GM19438 (cell line): ENCODE data around the gene HOXA3.
A peak's percentile ranks its signal among the peaks of the same experiment; 100 is the strongest.

Experiments used
- ATAC-seq: cut with Tn5 transposase; IDR thresholded peaks from one replicate; pipeline ENCODE4 v1.9.1; 2021; ENCODE audit warnings: low read depth; ENCODE audit not compliant: unreplicated experiment

The HOXA3 gene

DNA sequence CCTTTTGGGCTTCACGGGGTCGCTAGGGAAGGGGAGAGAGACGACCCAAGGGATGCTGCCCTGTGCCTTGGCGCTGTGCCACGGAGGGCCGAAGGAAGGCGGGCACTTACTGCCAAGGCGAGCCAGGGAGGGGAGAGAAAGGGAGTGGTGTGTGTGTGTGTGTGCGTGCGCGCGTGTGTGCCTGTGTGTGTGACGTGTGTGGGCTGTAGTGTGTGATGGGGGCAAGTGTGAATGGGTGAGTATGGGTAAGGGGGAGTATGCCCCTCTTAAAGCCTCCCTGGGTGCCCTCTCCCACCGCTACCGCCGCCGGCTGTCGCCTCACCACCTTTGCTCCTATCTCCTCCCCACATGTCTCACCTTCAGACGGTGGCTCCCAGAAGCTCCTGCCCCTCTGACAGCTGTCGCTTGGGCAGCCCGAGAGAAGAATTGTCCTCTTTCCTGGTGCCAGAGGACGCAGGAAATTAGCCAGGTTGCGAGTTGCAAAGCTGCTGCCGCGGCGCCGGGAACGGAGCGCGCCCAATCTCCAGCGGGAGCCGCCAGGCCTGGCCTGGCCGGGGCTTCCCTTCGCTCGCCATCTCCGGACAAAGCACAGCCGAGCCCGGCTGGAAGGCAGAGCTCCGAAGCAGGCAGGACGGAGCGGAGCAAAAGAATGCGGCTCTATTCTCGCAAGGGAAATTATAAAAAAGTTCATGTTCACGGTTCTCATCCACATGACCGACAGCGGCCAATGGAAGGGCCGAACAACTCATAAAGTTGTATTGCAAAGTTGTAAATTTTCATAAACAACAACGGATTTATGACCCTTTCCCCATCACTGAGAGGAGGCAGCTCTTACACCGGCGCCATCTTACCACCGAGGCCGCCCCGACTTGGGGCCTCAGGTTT lies at the start of gene HOXA3:
HOXA3 (minus strand) TSS at position 653 of the 885 bp plus-strand sequence. CDS start 41,943 bp downstream, outside the sequence.
- ATAC-seq: no peak

- ATAC-seq: no peak
These were observed 49.2 kb upstream of the HOXA3 start for GRCh38 chr7:27201580-27202017.

DNA sequence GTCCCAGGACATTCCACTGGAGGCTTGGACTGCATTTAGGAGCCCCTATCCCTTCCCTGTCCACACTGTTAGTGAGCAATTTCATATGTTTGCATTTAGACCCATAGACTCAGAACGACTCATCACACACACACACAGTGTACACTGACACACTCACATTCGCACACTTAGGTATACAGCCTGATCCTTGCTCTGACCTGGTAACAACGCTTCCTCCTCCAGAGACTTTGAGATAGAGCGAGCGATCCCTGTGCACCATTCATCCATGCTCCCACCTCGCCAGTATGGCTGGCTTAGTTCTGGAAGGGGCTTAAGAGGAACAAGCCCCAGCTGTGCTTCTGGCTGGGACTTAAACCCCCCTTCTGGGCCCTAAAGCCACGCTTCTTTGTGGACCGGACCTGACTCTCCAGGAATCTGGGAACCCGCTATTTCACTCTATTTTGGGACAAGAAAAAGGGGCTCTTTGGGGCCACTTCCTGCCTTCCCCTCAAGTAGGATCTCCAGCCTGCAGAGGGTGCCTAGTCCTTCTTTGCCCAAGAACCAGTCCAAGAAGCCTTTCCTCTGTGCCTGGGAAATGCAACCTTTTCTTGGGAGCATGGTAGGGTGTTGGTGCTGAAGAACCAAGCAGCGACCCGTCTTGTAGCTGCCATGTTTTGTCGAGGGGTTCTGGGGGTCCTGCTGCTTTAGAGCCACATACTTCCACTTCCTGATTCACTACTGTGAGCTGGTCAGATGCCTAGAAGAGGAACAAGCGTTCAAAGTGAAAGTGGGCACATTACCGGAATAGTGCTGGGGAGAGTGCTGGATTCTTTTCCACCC lies 48.6 kb upstream of the HOXA3 start:
- no peak for ATAC-seq

DNA sequence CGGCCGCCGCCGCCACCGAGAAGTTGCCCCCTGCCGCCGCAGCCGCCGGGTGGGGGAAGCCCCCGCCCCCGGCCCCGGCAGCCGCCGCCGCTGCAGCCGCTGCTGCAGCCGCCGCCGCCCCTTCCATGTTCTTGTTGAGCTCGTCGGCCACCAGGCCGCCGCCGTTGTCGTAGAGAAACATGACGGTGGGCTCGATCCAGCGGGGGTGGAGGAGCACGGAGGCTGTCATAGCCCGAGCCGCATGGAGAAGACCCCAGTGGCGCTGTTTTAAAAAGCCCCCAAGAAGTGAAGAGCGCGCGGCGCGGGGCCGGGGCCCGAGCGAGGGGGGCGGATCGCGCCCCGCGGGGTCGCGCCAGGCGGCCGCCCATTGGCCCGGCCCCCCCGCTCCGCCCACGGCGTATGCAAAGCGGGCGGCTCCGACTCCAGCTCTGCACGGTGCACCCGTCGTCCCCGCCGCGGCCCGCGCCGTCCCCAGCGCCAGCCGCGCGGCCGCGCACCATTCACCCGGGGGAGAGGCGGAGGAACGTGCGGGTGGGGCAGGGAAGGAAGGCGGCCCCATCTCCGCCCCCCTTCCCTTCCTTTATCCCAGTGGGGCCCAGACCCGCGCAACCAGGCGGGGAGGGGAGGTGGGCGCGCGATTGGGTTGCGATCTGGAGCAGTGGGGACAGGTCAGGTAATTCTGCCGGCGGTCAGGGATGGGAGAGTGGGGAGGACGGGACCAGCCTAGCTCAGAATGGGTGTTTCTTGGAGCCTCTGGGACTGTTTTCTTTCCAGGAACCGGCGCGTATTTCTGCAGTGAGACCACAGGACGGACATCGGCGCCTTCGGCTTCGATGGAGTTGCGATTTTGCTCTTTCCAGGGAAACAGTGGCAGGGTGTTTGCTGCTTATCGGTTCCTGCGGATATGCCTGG lies 47.7 kb upstream of the HOXA3 start, which contains the start of gene HOXA13:
HOXA13 (minus strand) TSS at position 243 of the 912 bp plus-strand sequence; CDS start at position 229, 14 bp downstream.
- ATAC-seq: peak; percentile 71

DNA sequence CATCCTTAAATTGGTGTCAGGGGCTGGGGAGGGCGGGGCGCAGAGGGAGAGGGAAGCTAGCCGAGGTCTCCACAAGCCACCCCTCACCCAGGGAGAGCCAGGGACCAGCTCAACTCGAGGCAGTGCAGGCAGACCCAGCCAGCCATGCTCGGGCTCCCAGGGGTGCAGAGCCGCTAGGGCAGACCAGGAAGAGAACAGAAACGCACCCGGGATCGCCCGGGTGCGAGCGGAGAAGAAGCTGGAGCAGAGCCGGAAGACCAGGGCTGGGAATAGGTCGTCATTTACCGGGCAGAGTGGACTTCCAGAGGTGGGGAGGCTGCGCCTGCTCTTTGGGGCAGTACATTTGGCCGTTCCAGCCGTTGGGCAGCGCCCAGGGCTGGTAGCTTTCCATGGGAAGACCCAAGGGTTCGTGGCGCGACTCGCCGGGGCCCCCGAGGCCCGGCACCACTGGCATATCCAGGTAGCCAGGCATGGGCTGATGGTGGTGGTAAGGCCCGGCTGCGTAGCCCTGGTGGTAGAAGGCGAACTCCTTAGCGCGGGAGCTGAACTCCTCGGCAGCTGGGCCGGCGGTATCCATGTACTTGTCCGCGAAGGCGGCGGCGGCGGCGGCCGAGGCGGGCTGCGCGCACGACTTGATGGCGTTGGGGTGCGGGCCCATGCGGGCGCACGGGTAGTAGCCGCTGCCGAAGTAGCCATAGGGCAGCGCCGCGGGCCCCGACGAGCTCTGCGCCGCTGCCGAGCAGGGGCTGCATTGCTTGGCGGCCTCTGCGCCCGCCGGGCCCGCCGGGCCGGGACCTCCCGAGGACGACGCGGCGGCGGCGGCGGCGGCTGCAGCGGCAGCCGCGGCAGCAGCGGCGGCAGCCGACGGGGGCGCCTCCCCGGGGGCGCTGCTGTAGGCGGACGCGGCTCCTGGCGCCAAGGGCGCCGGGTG lies 46.8 kb upstream of the HOXA3 start:
- no peak for ATAC-seq

DNA sequence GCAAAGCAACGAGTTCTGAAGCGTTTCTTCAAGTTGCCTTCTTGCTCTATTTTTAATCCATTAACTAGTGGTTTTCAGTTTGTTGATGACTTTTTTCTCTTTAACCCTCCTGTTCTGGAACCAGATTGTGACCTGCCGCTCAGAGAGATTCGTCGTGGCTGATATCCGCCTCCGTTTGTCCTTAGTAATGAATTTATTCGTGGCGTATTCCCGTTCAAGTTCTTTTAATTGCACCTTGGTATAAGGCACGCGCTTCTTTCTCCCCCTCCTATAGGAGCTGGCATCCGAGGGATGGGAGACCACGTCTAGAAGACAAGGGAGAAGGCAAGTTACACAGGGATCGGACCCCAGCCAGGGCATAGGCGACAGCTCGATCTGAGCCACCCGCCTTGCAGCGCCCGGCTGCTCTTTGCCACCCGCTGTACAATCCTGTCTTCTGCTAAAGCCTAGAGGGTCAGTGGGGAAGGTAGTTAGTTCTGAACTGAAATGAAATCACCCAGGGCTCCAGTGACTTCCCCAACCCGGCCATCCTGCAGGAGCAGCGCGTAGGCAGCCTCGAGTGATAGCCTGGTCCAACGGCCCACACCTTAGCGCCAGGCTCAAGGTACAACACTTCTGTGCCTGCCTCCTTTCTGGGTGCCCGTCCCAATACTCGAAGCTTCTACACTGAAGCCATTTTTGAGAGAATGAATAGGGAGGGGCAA lies 45.9 kb upstream of the HOXA3 start:
- no peak for ATAC-seq

- no peak for ATAC-seq
These were observed 45.0 kb upstream of the HOXA3 start for GRCh38 chr7:27197137-27198042.

DNA sequence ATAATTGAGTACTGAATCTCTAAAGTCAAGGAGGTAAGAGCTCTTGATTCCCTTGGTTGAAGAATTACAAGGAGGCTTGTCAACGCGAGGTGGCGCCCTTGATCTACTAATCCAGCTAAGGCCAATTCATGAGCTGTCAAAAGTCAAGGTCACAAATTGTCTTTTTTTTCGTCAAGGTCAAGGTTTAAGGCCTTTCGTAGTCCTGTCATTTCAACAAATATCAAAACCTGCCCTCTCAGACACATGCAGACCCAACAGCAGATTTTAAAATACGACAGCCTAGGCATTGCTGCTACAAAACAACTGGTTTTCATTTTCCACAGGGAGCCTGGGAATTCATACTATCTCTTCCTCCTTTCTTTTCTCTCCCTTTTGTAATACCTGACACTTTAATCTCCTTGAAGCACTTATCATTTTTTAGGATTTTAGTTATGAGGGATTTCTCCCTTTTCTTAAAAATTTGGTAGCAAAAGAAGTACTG lies 43.9 kb upstream of the HOXA3 start:
- no peak for ATAC-seq

GRCh38 chr7:27194686-27195379 lies 42.5 kb upstream of the HOXA3 start:
- ATAC-seq: no peak

- no peak for ATAC-seq
These were observed 41.6 kb upstream of the HOXA3 start for GRCh38 chr7:27194002-27194352.

DNA sequence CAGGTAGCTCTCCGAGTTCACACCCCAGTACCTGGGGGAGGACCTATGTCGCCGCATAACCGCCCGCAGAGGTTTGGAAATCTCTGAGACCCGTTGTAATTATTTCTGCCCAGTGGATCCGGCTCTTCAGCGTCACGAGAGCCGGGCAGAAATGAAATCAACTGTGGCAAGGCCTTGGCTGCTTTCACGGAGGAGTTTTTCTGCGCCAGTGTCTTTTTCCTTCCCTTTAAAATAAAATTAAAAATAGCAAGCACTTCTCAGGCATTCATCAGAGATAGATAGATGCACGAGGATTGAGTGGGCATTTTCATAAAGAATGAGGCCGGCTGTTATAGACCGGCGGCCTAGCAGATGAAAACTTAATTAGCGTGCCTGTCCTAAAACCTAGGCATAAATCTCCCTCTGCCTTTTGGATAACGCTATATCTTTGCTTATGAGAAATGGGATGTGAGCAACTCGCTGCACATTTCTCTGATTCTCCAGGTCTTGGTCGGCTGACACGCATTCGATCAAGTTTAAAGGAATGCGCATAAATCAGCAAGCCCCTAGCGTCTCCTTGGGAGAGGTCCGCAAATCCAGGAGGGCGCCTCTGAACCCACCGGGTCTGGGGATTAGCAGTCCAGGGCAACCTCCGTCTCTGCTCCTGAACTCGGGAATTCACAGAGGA lies 41.1 kb upstream of the HOXA3 start:
- no peak for ATAC-seq

- no peak for ATAC-seq
These were observed 40.4 kb upstream of the HOXA3 start for GRCh38 chr7:27192546-27193334.

- ATAC-seq: no peak
These were observed 39.6 kb upstream of the HOXA3 start for GRCh38 chr7:27191833-27192545.

DNA sequence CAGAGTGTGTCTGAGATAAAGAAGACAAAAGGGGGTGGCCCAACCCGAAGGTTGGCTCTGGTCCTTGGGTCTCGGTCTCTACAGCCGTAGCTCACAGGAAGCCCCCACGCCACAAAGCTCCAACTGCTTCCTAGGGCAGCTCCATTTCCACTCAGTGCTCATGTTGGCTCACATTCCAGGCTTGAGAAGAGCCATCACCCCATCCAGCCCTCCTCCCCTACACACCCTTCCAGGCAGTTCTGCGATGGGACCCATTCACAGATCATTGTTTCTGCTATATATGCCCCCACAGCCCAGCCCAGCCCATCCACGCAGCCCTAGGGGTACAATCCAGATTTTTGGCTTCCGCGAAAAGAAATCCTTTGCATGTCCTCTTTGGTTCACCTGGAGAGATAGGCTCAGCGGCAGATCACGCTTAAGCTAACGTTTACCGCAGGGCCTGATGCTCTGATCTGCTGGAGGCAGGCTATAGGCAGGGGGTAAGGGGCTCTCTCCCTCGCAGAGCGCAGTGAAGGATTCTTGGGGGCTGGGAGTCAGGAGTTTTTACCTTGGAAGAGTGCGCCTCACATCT lies 38.9 kb upstream of the HOXA3 start:
- ATAC-seq: no peak
